ENCODE measurements around the gene DESI1. TPM values are rescaled to one million over a fixed set of nuclear protein-coding genes. Genes with fewer than 3 reads are reported as not detected.

The DESI1 gene
- total RNA-seq, 4 donors from 2014 or later = 22.3 to 39.4 (median 29.9) TPM

DNA sequence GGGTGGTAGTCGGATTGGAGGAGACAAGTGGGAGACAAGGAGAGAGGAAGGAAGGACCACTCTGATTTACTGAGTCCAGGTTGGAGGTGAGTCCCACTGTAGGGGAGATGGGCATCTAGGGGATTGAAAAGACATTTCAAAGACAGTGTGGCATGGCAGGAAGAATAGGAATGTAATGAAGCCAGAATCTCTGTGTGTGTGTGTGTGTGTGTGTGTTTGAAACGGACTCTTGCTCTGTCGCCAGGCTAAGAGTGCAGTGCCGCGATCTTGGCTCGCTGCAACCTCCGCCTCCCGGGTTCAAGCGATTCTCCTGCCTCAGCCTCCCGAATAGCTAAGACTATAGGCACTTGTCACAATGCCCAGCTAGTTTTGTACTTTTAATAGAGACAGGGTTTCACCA is 64.3 kb downstream of the DESI1 start:
- TF ChIP-seq POLR2A (IDR thresholded peaks at IDR 0.05) = no peak
- peaks cover 0 to 9% (median 0%) of the 10 kb centered on the region in 4 donors for H3K4me1 ChIP-seq
- no peak overlapping the region for H3K27ac ChIP-seq
- H3K36me3 ChIP-seq = no peaks in the 10 kb centered on the region
- no peak for DNase-seq
- no peak overlapping the region for H3K4me3 ChIP-seq
- H3K27me3 ChIP-seq = peaks cover 0 to 3% of the 10 kb centered on the region in 2 donors
- no peaks in the 10 kb centered on the region for H3K9me3 ChIP-seq

GRCh38 chr22:41555325-41555982 is 65.4 kb downstream of the DESI1 start:
- peaks cover 0 to 9% (median 0%) of the 10 kb centered on the region in 4 donors for H3K4me1 ChIP-seq
- H3K4me3 ChIP-seq = no peak overlapping the region
- no peaks in the 10 kb centered on the region for H3K36me3 ChIP-seq
- TF ChIP-seq, protein P1, sequence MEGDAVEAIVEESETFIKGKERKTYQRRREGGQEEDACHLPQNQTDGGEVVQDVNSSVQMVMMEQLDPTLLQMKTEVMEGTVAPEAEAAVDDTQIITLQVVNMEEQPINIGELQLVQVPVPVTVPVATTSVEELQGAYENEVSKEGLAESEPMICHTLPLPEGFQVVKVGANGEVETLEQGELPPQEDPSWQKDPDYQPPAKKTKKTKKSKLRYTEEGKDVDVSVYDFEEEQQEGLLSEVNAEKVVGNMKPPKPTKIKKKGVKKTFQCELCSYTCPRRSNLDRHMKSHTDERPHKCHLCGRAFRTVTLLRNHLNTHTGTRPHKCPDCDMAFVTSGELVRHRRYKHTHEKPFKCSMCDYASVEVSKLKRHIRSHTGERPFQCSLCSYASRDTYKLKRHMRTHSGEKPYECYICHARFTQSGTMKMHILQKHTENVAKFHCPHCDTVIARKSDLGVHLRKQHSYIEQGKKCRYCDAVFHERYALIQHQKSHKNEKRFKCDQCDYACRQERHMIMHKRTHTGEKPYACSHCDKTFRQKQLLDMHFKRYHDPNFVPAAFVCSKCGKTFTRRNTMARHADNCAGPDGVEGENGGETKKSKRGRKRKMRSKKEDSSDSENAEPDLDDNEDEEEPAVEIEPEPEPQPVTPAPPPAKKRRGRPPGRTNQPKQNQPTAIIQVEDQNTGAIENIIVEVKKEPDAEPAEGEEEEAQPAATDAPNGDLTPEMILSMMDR (IDR thresholded peaks at IDR 0.05) = no peak
- TF ChIP-seq POLR2A (IDR thresholded peaks at IDR 0.05) = no peak
- H3K27ac ChIP-seq = no peak overlapping the region
- H3K27me3 ChIP-seq = no peaks in the 10 kb centered on the region
- no peak for DNase-seq
- no peaks in the 10 kb centered on the region for H3K9me3 ChIP-seq

DNA sequence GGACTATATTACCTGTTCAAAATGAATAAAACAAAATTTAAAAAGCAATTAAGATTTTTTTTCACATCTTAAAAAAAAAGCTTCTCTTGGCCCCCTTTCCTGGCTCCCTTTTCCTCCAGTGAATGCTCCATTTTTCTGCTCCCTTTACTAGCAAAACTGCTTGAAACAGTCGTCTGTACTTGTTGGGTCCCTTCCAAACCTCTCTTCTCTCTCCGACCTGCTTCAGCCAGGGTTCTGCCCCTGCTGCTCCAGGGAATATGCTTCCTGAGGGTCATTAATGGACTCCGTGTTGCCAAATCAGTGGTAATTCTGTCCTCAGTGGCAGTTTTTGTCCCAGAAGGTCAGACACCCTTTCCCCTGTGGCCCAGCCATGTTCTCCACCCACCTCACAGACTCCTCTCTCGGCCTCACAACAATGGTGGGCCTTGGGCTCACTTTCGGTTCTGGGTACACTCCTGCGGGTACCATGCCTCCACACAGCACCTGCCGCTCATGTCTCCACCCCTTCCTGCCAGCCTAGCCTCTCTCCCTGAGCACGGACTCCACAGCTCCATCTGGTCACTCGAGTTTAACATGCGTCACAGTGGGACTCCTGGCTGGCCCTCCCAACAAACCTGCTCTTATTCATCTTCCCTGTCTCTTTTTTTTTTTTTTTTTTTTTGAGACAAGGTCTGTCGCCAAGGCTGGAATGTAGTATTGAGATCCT is 68.8 kb downstream of the DESI1 start:
- no peak overlapping the region for H3K4me3 ChIP-seq
- H3K27ac ChIP-seq = no peak overlapping the region
- no peak for DNase-seq
- H3K36me3 ChIP-seq = no peaks in the 10 kb centered on the region
- TF ChIP-seq, protein P1 (IDR thresholded peaks at IDR 0.05) = no peak
- H3K9me3 ChIP-seq = no peaks in the 10 kb centered on the region
- H3K27me3 ChIP-seq = no peaks in the 10 kb centered on the region
- H3K4me1 ChIP-seq = no peaks in the 10 kb centered on the region

- Histone ChIP-seq H3K36me3 (no peaks in the 10 kb centered on the region), H3K27ac (no peak overlapping the region), H3K4me3 (no peak overlapping the region), H3K27me3 (no peaks in the 10 kb centered on the region), H3K9me3 (no peaks in the 10 kb centered on the region), H3K4me1 (no peaks in the 10 kb centered on the region)
- DNase-seq = no peak
- TF ChIP-seq, protein P1 (IDR thresholded peaks at IDR 0.05) = no peak
Measured at GRCh38 chr22:41550952-41551491, 69.8 kb downstream of the DESI1 start.

- TF ChIP-seq, protein P1 (IDR thresholded peaks at IDR 0.05) = no peak
- no peak for TF ChIP-seq POLR2A (IDR thresholded peaks at IDR 0.05)
- H3K4me1 ChIP-seq = peaks cover 0 to 7% (median 3%) of the 10 kb centered on the region in 4 donors
- no peaks in the 10 kb centered on the region for H3K36me3 ChIP-seq
- DNase-seq = no peak
- no peaks in the 10 kb centered on the region for H3K9me3 ChIP-seq
- H3K4me3 ChIP-seq = no peak overlapping the region
- H3K27ac ChIP-seq = no peak overlapping the region
- H3K27me3 ChIP-seq = no peaks in the 10 kb centered on the region
Measured at GRCh38 chr22:41548830-41549211, 72.0 kb downstream of the DESI1 start.

Small RNAs within 50 kb of the gene (small RNA-seq; reads per million reads assigned to genes)
- gene RF00019 = 0 reads per million in 2 donors

Other genes with a start within 250 kb of the DESI1 start
- gene TEF, start 239.1 kb downstream of the DESI1 start, total RNA-seq = 10 to 100 TPM in 3 of 4 donors, 1 to 10 TPM in 1; 6.6 to 42.2 (median 27.0) TPM
- 10 to 100 TPM; 18.2 to 78.6 (median 74.4) TPM for gene TOB2, start 174.2 kb downstream of the DESI1 start, total RNA-seq
- gene PHF5A, start 152.4 kb downstream of the DESI1 start, total RNA-seq = 10 to 100 TPM; 20.6 to 31.3 (median 23.0) TPM
- 100 to 1,000 TPM; 115 to 394 (median 356) TPM for gene ACO2, start 151.9 kb downstream of the DESI1 start, total RNA-seq
- 10 to 100 TPM in 3 of 4 donors, 1 to 10 TPM in 1; 9.5 to 14.9 (median 13.0) TPM for gene POLR3H, start 76.6 kb downstream of the DESI1 start, total RNA-seq
- 1 to 10 TPM in 1 of 4 donors, under 1 TPM in 1, not detected in 2; 0.80 to 1.5 TPM for gene CSDC2, start 60.0 kb downstream of the DESI1 start, total RNA-seq
- gene PMM1, start 31.2 kb downstream of the DESI1 start, total RNA-seq = 100 to 1,000 TPM in 3 of 4 donors, 10 to 100 TPM in 1; 63.5 to 139 (median 101) TPM
- 100 to 1,000 TPM; 119 to 151 (median 127) TPM for gene XRCC6, start 252 bp upstream of the DESI1 start, total RNA-seq
- 10 to 100 TPM; 51.5 to 87.5 (median 58.6) TPM for gene SNU13, start 67.8 kb upstream of the DESI1 start, total RNA-seq
- 10 to 100 TPM in 2 of 4 donors, 1 to 10 TPM in 2; 1.1 to 20.6 (median 11.7) TPM for gene MEI1, start 78.5 kb upstream of the DESI1 start, total RNA-seq
- gene CCDC134, start 179.6 kb upstream of the DESI1 start, total RNA-seq = 10 to 100 TPM in 2 of 4 donors, 1 to 10 TPM in 2; 8.1 to 20.6 (median 10.2) TPM
- gene SREBF2, start 212.1 kb upstream of the DESI1 start, total RNA-seq = 100 to 1,000 TPM in 3 of 4 donors, 10 to 100 TPM in 1; 66.0 to 221 (median 144) TPM